ENCODE data around the gene BCL2L13.

DNA sequence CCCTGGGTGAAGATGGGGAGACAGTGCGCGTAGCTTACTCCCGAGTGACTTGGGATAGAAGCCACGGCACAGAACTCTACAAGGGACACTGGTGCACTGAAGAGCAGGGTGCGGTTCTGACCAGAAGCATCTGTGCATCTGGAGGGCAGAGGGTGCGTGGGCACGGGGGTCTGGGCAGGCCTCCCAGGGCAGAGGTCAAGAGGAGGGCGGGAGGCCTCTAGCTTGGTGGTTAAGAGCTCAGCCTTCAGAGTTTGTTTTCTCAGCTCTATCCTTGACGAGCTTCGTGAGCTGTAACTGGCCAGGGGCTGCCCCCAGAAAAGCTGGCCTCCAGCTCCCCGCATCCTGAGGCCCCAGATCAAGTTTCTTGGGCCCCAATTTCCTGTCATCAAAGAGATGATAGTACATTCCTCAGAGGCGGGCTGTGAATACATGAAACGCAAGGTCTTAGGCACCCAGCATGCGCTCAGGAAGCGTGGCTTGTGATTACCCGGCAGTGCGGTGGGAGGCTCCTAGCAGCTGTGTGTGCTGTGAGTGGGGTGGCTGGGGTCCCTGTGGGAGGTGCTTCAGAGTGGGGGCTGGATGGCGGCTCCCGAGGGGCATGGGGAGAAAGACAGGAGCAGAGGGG is 141.7 kb downstream of the BCL2L13 start:
- TF ChIP-seq POLR2A (IDR thresholded peaks at IDR 0.05) = no peak
- TF ChIP-seq, protein P1, sequence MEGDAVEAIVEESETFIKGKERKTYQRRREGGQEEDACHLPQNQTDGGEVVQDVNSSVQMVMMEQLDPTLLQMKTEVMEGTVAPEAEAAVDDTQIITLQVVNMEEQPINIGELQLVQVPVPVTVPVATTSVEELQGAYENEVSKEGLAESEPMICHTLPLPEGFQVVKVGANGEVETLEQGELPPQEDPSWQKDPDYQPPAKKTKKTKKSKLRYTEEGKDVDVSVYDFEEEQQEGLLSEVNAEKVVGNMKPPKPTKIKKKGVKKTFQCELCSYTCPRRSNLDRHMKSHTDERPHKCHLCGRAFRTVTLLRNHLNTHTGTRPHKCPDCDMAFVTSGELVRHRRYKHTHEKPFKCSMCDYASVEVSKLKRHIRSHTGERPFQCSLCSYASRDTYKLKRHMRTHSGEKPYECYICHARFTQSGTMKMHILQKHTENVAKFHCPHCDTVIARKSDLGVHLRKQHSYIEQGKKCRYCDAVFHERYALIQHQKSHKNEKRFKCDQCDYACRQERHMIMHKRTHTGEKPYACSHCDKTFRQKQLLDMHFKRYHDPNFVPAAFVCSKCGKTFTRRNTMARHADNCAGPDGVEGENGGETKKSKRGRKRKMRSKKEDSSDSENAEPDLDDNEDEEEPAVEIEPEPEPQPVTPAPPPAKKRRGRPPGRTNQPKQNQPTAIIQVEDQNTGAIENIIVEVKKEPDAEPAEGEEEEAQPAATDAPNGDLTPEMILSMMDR (IDR thresholded peaks at IDR 0.05) = no peak
